Measurements from ENCODE around the gene MPST.

Gene MPST

GRCh38 chr22:37021710-37022482, 2.4 kb downstream of the MPST start:
- peak in 1 of 2 donors; percentile 36 for DNase-seq (ENCODE audit: low read depth in 2 of 2, low spot score in 1 of 2)

GRCh38 chr22:37022483-37023337, 3.2 kb downstream of the MPST start:
- no peak for DNase-seq (ENCODE audit: low read depth in 2 of 2, low spot score in 1 of 2)

- DNase-seq (ENCODE audit: low read depth in 2 of 2, low spot score in 1 of 2), result no peak
Measured at GRCh38 chr22:37023743-37024338, 4.3 kb downstream of the MPST start.

GRCh38 chr22:37024339-37025157, 5.0 kb downstream of the MPST start:
- no peak for DNase-seq (ENCODE audit: low read depth in 2 of 2, low spot score in 1 of 2)

GRCh38 chr22:37025500-37026070, 6.0 kb downstream of the MPST start:
- no peak for DNase-seq (ENCODE audit: low read depth in 2 of 2, low spot score in 1 of 2)

GRCh38 chr22:37026325-37026724, 6.8 kb downstream of the MPST start:
- no peak for DNase-seq (ENCODE audit: low read depth in 2 of 2, low spot score in 1 of 2)

- DNase-seq (ENCODE audit: low read depth in 2 of 2, low spot score in 1 of 2), result no peak
Measured at GRCh38 chr22:37027556-37027955, 8.0 kb downstream of the MPST start.

- no peak for DNase-seq (ENCODE audit: low read depth in 2 of 2, low spot score in 1 of 2)
Measured at GRCh38 chr22:37028692-37029674, 9.4 kb downstream of the MPST start.

GRCh38 chr22:37030560-37031281, 11.2 kb downstream of the MPST start:
- no peak for DNase-seq (ENCODE audit: low read depth in 2 of 2, low spot score in 1 of 2)

- no peak for DNase-seq (ENCODE audit: low read depth in 2 of 2, low spot score in 1 of 2)
Measured at GRCh38 chr22:37032134-37032534, 12.6 kb downstream of the MPST start.

- DNase-seq (ENCODE audit: low read depth in 2 of 2, low spot score in 1 of 2), result no peak
Measured at GRCh38 chr22:37032535-37033460, 13.3 kb downstream of the MPST start.

- DNase-seq (ENCODE audit: low read depth in 2 of 2, low spot score in 1 of 2), result no peak
Measured at GRCh38 chr22:37033605-37034430, 14.3 kb downstream of the MPST start.

- no peak for DNase-seq (ENCODE audit: low read depth in 2 of 2, low spot score in 1 of 2)
Measured at GRCh38 chr22:37036655-37037377, 17.3 kb downstream of the MPST start.

- DNase-seq (ENCODE audit: low read depth in 2 of 2, low spot score in 1 of 2), result no peak
Measured at GRCh38 chr22:37037669-37038068, 18.1 kb downstream of the MPST start.

GRCh38 chr22:37039466-37039865, 19.9 kb downstream of the MPST start:
- DNase-seq (ENCODE audit: low read depth in 2 of 2, low spot score in 1 of 2), result no peak

- no peak for DNase-seq (ENCODE audit: low read depth in 2 of 2, low spot score in 1 of 2)
Measured at GRCh38 chr22:37043209-37043827, 23.8 kb downstream of the MPST start.
